ENCODE data around the gene ELF3. TPM values are rescaled to one million over a fixed set of nuclear protein-coding genes. Genes with fewer than 3 reads are reported as not detected.
"Not testable (repeated sequence)": the region's sequence is repeated elsewhere in the genome, so short reads cannot be mapped to it uniquely, and the experiment has no call there.

ELF3 gene
- total RNA-seq, 1 donor from 2014 or later = 128 TPM

GRCh38 chr1:202018468-202019234, 8.3 kb downstream of the ELF3 start:
- H3K36me3 ChIP-seq (ENCODE audit: control insufficient read depth, insufficient read depth, low read length) = peaks cover 4% of the 10 kb centered on the region
- peak; percentile 67 for DNase-seq (ENCODE audit: low read depth)
- no peak overlapping the region for H3K4me3 ChIP-seq (ENCODE audit: low read depth, low read length)

GRCh38 chr1:202019235-202019558, 8.8 kb downstream of the ELF3 start:
- H3K27me3 ChIP-seq (ENCODE audit: control insufficient read depth, insufficient read depth, low read length); H3K36me3 ChIP-seq (ENCODE audit: control insufficient read depth, insufficient read depth, low read length); H3K4me3 ChIP-seq (ENCODE audit: low read depth, low read length); DNase-seq (ENCODE audit: low read depth): not testable (repeated sequence)

More at GRCh38 chr1:202018468-202019234, 8.3 kb downstream of the ELF3 start:
- no peaks in the 10 kb centered on the region for H3K27me3 ChIP-seq (ENCODE audit: control insufficient read depth, insufficient read depth, low read length)
- no peak for TF ChIP-seq CTCF (IDR thresholded peaks at IDR 0.05; ENCODE audit: insufficient read depth, low read length, poor library complexity, severe bottlenecking)

DNA sequence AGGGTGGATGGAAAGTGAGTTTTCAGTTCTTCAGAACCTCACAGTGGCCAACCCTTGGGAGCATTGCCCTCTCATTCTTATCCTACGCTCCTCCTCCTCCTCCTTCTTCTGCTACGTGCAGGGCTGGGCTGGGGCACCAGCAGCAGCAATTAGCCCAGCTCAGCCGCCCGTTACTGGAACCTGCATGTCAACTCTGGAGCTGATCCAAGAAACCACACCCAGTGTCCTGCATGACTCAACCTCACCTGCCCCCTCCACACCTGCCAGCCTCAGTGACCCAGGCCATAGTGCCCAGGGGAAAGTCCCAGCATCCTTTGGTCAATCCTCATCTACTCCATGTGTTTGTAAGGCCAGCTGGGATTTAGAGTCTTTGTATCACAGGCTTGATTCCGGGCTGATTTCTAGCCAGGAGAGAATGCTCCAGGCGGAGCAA, 12.6 kb downstream of the ELF3 start:
- DNase-seq (ENCODE audit: low read depth) = no peak
- Histone ChIP-seq H3K4me3 (ENCODE audit: low read depth, low read length) (no peak overlapping the region), H3K27me3 (ENCODE audit: control insufficient read depth, insufficient read depth, low read length) (no peaks in the 10 kb centered on the region), H3K36me3 (ENCODE audit: control insufficient read depth, insufficient read depth, low read length) (no peaks in the 10 kb centered on the region)
- no peak for TF ChIP-seq CTCF (IDR thresholded peaks at IDR 0.05; ENCODE audit: insufficient read depth, low read length, poor library complexity, severe bottlenecking)

GRCh38 chr1:202029171-202029665, 18.8 kb downstream of the ELF3 start:
- Histone ChIP-seq H3K27me3 (ENCODE audit: control insufficient read depth, insufficient read depth, low read length) (no peaks in the 10 kb centered on the region), H3K36me3 (ENCODE audit: control insufficient read depth, insufficient read depth, low read length) (no peaks in the 10 kb centered on the region), H3K4me3 (ENCODE audit: low read depth, low read length) (no peak overlapping the region)
- TF ChIP-seq CTCF (IDR thresholded peaks at IDR 0.05; ENCODE audit: insufficient read depth, low read length, poor library complexity, severe bottlenecking) = no peak
- DNase-seq (ENCODE audit: low read depth) = no peak

DNA sequence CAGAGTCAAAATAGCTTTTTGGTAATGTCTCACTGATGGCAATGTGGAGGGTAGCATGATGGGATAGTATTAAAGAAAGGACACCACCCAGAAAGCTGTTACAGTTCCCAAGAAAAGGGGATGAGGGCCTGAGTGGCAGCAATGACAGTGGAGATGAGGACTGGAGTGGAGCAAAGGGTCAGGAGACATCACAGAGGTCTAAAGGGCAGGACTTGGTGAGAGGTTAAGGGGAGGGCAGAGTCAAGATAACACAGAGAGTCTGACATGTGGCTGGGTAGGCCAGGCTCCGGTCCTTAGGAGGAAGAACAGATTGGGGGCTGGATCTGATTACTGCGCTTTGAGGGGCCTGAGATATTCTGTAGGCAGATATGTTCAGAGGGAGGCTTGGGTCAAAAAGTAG, 19.3 kb downstream of the ELF3 start:
- Histone ChIP-seq H3K27me3 (ENCODE audit: control insufficient read depth, insufficient read depth, low read length) (no peaks in the 10 kb centered on the region), H3K4me3 (ENCODE audit: low read depth, low read length) (no peak overlapping the region), H3K36me3 (ENCODE audit: control insufficient read depth, insufficient read depth, low read length) (no peaks in the 10 kb centered on the region)
- no peak for DNase-seq (ENCODE audit: low read depth)
- no peak for TF ChIP-seq CTCF (IDR thresholded peaks at IDR 0.05; ENCODE audit: insufficient read depth, low read length, poor library complexity, severe bottlenecking)

GRCh38 chr1:202031796-202032195, 21.4 kb downstream of the ELF3 start:
- Histone ChIP-seq H3K4me3 (ENCODE audit: low read depth, low read length) (no peak overlapping the region), H3K36me3 (ENCODE audit: control insufficient read depth, insufficient read depth, low read length) (no peaks in the 10 kb centered on the region), H3K27me3 (ENCODE audit: control insufficient read depth, insufficient read depth, low read length) (no peaks in the 10 kb centered on the region)
- no peak for DNase-seq (ENCODE audit: low read depth)
- TF ChIP-seq CTCF (IDR thresholded peaks at IDR 0.05; ENCODE audit: insufficient read depth, low read length, poor library complexity, severe bottlenecking) = no peak
